HFF-Myc (cell line): ENCODE results near the gene OTOP3.

Source experiments
- DNase-seq: peaks from one replicate; pipeline ENCODE4 v3.0.0-alpha.2; 2011; ENCODE audit warnings: low read depth; ENCODE audit errors: extremely low read depth
- H3K4me3 ChIP-seq: replicated peaks from 2 replicates; pipeline ENCODE4 v1.5.1; 2011; ENCODE audit warnings: low read depth, mild to moderate bottlenecking, control low read depth, low read length
- TF ChIP-seq, protein P1 (sequence below): IDR thresholded peaks from 2 replicates; pipeline ENCODE4 v1.5.1; 2012; ENCODE audit warnings: mild to moderate bottlenecking, low read depth, low read length, control low read depth; ENCODE audit errors: missing control alignments

The OTOP3 gene

DNA sequence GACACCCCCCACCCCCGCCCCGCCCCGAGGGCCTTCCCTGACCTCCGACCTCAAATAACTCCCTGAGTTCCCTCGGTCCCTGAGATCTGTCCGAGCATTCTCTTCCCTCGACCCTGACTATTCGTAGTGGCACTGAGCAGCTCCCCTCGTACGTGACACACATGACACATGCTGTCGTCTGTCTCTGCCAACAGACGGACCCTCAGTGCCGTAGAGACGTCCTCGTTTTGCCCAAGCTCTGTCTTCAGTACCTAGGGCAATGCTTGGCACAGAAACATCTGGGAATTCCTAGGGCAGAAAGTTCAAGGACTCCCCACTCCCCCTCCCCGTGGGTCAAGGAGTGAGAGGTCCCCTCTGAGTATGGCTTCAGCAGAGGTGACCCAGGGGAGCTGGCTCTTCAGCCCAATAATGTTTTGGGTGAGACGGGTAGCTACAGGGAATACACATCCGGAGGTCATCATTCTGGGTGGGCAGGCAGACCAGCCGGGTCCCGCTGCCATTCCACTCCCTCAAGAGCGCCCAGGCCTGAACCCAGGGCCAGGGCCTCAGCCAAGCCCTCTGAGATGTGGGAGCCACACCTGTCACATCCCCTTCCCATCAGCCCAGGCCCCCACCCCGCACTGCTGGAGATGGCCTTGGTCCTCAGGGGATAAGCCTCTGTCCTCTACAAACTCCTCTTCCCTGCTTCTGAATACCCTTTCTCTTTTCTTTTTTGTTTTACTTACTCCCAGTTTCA, 41.6 kb upstream of the OTOP3 start:
- no peak overlapping the region for H3K4me3 ChIP-seq
- no peak for DNase-seq
- TF ChIP-seq, protein P1, sequence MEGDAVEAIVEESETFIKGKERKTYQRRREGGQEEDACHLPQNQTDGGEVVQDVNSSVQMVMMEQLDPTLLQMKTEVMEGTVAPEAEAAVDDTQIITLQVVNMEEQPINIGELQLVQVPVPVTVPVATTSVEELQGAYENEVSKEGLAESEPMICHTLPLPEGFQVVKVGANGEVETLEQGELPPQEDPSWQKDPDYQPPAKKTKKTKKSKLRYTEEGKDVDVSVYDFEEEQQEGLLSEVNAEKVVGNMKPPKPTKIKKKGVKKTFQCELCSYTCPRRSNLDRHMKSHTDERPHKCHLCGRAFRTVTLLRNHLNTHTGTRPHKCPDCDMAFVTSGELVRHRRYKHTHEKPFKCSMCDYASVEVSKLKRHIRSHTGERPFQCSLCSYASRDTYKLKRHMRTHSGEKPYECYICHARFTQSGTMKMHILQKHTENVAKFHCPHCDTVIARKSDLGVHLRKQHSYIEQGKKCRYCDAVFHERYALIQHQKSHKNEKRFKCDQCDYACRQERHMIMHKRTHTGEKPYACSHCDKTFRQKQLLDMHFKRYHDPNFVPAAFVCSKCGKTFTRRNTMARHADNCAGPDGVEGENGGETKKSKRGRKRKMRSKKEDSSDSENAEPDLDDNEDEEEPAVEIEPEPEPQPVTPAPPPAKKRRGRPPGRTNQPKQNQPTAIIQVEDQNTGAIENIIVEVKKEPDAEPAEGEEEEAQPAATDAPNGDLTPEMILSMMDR = no peak

DNA sequence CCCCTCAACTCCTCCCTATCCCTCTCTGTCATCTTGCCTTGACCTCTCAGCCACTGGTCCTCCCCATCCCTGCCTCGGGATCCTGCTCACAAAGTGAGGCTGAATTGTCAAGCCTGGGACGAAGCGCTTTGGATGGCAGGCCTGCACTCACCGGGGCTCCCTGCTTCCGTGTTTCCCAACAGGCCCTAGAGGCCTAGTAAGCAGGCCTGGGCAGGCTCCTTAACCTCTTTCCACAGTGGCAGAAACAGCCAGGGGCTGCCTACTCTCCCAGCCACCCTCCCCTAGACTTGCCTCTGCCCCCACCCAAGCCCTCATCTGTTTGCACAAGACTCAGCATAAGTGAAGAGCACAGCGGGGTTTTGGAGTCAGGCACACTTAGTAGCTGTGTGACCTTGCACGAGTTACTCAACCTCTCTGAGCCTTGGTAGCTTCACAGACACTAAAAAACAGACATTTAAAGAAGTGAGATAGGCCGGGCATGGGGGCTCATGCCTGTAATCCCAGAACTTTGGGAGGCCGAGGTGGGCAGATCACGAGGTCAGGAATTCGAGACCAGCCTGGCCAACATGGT, 37.2 kb upstream of the OTOP3 start:
- TF ChIP-seq, protein P1 = no peak
- DNase-seq = no peak
- H3K4me3 ChIP-seq = no peak overlapping the region

DNA sequence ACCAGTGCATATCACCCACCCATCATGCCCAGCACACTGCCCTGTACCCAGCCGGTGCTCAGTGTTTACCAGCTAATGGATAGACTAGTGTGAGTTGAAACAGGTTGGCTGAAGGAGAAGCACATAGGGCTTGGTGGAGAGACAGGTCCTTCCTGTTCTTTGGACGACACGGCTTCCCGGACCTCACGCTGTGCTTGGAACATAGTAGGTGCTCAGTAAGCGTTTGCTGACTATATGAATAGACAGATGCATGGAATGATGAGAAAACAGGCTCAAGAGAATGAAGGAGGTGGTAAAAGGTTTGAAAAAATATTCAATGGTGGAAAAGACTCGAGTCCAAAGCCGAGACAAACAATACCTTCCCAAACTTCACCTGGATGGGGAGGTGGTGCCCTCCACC, 35.5 kb upstream of the OTOP3 start:
- TF ChIP-seq, protein P1 = no peak
- no peak for DNase-seq
- H3K4me3 ChIP-seq = no peak overlapping the region

DNA sequence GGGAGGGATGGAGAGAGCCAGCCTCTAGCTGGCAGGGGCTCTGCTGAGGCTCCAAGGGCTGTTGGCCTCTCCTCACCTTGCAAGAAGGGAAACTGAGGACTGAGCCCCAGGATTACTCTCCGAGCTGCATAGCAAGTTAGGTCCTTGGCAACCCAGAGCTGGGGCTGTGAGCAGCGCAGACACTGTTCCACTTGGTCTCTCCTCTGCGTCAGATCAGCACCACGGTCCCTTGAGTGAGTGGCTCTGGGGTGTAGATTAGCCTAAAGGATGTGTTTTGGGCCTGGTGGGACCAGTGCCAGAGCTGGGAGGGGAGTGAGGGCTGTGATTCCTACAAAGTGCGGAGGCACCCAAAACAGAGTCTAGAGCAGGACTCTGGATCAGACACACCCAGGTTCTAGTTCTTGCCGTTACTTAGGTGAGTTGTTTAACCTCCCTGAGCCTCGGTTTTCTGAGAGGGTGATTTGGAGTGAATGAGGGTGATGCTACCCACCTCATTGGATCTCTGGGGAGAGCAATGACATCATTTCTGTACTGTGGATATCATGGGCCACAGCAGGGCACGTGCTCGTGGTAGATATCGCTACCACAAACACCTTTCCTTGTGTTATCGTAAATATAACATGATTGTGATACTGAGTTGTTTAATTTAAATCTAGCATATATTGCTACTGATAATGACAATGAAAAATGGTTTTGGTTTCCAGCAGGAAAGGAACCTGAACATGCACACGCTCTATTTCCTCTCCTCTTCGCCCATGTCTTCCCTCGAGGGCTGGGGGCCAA, 34.2 kb upstream of the OTOP3 start:
- TF ChIP-seq, protein P1 = no peak
- DNase-seq = no peak

DNA sequence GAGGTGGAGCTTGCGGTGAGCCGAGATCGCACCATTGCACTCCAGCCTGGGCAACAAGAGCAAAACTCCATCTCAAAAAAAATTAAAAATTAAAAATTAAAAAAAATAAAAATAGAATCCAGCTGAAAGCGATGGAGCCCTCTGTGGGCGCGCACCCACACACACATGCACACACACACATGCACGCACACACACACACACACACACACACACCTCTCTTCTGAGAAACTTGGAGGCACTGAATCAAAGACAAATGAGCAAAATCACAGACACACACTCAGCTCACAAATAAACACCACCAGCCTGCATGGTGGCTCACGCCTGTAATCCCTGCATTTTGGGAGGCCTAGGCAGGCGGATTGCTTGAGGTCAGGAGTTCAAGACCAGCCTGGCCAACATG, 32.7 kb upstream of the OTOP3 start:
- no peak for DNase-seq
- TF ChIP-seq, protein P1 = no peak
- no peak overlapping the region for H3K4me3 ChIP-seq

More for the DNA sequence above, 34.2 kb upstream of the OTOP3 start:
- no peak overlapping the region for H3K4me3 ChIP-seq

DNA sequence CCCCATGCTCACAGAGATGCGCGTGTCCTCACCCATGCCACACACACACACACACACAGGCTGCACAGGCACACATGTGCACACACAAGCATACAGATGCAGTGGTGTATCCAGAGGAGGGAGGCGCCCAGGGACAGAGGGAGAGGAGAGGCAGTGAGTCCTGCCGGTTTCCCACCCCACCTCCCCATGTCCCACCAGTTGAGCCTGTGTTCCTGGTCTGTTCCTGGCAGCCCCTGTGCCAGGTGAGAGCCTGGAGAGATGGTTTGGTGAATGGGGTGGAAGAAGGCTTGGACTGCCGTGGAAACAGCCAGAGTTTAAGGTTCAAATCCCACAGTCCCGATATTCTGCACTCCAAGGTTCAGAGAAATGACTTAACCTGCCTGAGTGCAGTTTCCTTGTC, 32.0 kb upstream of the OTOP3 start:
- TF ChIP-seq, protein P1 = no peak
- no peak for DNase-seq
- no peak overlapping the region for H3K4me3 ChIP-seq
